CD4-positive, alpha-beta T cell treated with Interleukin-15 for 1 hour (primary cell): ENCODE results near the gene LCN9.

ENCODE experiments used
- DNase-seq: peaks from one replicate; pipeline ENCODE4 v3.0.0-alpha.2; 2020

Gene LCN9

DNA sequence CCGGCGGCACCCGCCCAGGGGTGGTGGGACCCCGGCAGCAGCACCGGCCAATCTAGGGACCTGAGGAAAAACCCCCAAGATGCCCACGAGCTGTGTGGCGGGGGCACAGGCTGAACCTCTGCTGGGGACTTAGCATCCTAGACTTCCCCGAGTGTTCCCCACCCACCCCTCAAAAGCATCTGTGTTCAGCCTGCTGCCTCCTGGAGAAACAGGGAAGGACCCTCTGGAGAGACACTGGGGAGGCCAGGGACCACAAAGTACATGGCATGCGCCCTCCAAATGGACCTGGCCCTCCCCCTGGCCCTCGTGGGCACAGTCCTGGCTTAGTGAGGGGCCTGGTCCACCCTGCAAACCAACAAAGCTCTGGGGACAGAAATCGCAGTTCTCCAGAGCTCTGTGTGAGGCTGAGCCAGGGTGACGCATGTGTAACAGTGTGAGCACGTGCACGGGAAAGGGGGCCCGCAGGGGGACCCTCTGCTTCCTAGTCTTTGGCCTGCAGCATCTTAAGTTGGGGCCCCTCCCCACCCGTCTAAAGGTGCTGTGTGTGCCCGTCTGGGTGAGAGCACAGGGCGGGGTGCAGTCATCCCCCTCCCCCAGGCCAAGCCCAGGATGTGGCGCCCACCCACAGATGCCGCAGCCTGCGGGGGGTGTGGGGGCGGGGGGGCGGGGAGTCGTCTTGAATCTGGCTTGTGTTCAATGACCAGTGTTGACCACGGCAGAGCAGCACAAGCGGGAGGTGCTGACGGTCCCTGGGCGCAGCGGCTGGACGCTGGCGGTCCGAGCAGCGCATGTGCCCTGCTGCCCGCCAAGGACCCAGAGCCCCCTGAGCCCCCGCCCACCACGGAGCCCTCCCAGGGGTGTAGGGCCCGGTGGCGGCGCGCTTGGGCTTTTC lies 38.2 kb downstream of the LCN9 start:
- no peak for DNase-seq

DNA sequence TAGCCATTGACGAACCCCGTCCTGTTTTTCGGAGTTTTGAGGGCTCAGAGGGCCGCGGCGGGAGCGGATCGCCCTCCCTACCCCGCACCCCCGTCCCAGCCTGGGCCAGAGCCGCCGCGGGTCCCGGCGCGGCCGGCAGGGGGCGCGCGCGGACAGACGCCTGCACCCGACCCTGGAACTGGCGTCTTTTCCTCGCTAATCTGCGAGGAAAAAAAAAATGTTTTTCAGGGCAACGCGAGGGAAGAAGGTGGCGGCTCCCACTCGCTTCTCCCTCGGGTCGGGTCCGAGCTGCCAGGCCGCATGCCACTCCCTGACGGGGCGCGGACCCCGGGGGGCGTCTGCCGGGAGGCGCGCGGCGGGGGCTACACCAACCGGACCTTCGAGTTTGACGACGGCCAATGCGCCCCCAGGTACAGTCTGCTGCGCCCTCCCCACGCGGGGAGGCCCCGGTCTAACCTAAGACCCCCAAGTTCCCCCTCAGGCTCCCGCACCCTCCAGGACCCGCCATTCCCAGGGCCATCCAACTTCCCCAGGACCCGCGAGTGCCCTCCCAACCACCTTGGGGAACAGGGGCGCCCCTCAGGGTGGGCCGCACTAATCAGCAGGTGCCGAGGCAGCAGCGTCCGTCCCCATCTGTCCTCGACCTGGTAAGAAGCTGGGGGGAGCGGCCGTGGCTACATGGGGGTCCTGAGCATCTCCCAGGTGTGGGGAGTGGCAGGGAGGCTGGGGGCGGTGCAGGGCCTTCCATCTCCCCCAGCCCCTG lies 39.0 kb downstream of the LCN9 start, which contains the start of gene KCNT1:
KCNT1 (plus strand) TSS at position 227 of the 763 bp plus-strand sequence; CDS start at position 301, 74 bp downstream.
- DNase-seq: no peak

GRCh38 chr9:135703726-135704125 lies 40.6 kb downstream of the LCN9 start:
- DNase-seq: no peak

DNA sequence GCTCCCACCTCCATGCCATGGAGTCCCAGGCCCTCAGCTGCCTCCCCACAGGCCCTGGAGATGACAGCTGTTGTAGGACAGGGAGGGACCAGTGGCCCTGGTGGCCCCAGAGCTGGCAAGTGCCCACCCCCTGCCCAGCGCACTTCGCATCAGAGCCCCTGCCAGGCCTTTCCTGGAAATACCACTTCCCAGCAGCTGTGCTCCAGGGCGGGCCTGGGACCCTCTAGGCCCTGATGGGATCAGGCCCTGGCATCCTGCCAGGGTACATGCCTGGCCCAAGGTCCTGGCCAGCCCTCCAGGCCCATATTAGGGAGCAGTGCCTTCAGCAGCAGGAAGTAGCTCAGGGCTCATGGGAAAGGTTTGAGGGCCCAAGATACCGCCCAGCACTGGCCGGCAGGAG lies 41.4 kb downstream of the LCN9 start:
- DNase-seq: no peak

DNA sequence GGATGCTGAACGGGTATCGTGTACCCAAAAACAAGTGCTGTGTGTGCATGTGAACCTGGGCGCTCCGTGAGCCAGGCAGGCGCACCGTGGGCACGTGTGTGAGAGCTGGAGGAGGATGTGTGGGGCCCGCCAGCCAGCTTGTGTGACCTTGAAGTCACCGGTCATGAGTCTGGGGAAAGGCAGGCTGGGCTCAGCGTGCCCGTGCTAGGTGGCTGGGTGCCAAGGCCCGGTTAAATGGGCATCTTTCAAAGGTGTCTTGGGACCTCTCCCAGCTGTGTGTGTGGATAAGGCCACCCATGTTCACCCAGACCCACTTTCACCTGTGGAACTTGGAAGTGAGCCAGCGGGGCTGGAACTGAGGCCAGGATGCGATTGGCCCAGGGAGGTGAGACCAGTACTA lies 42.3 kb downstream of the LCN9 start:
- DNase-seq: no peak

- no peak for DNase-seq
These were observed 43.2 kb downstream of the LCN9 start for GRCh38 chr9:135706288-135706687.

- no peak for DNase-seq
These were observed 44.4 kb downstream of the LCN9 start for GRCh38 chr9:135707252-135708138.

DNA sequence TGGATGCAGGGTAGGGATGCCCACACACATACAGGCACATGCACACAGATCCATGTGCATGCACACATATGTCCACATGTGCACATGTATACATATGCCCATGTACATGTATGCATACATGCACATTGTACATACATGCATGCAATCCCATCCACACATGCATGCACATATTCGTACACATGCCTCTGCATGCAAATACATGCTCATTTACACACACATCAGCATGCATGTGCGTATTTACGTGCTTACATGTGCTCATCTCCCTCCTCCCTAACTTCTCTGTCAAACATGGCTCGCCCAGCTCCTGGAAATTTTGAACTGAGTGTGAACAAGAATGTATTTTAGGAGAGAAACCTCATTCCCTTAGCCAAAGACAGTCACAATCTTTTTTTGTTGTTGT lies 45.1 kb downstream of the LCN9 start:
- no peak for DNase-seq

GRCh38 chr9:135711391-135711790 lies 48.3 kb downstream of the LCN9 start:
- DNase-seq: no peak

DNA sequence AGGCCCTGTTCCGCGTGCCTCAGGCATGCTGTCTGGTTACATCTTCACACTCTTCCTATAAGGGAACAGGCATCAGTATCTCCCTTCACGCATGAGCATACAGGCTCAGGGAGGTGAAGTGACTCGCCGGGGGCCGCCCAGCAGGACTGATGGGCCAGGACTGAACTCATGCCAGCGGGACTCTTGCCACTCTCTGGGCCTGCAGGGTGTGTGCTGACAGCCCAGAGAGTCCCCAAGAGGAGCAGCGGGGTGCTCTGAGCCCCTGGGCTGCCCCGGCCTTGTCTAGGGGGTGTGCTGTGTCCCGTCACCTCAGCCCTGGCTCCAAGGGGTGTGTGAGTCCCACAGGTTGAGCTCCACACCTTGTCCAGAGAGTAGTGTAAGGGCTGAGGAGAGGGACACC lies 48.8 kb downstream of the LCN9 start:
- DNase-seq: no peak

DNA sequence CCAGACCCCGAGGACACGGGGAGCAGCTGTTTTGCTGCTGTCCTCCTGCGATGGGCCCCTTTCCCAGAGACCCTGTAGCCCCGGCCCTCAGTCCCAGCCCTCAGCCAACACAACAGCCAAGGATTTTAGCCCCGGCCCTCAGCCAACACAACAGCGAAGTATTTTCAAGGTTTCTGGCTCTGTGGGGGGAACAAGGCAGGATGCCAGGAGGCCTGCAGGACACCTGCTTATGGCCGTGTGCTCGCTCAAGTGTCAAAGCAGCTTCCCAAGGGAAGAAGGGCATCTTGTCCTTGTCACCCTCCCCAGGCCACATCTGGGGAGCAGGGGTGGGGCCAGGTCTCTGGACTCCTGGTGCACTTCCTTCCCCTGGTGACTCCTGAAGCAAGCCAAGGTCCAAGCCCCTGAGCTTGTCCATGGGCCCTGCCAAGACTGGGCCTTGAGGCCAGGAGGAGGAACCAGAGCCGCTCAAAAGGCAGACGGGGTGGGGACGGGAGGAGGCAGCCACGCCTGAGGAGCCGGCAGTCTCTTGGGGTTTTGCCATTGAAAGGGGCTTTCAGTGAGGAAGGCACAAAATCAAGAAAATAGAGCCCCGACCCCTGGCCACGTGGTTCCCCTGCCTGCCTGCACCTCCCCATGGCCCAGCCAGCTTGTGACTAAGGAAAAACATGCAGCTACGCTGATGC lies 49.6 kb downstream of the LCN9 start:
- DNase-seq: no peak

DNA sequence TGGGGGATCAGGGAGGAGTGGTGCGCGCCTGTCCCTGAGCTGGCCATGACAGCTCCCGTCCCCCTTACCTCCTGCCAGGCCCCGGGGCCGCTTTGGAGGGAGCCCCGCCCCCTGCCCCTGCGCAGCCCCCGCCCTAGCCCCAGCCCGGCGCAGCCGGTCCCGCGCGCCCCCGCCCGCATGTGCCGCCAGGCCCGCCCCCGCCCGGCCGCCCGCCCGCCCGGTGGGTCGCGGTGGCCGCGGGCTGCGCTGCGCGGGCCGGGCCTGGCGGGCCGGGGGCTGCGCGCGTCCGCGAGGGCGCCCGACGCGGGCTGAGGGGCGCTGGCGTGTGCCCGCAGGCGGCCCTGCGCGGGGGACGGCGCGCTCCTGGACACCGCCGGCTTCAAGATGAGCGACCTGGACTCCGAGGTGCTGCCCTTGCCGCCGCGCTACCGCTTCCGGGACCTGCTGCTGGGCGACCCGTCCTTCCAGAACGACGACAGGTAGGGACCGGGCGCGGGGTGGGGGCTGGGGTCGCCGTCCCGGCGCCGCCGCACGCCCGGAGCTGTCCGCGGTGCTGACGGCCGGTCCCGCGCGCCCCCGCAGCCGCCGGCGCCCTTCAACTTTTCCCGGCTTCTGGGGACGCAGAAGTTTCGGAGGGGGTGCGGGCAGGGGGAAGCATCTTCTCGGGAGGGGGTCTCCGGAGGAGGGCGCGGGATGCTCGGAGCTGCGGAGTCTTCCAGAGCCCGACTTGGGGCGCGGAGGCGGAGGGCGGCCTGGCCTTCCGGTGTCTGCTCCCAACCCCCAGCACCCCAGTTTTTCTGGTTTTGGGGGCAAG lies 51.3 kb downstream of the LCN9 start:
- DNase-seq: no peak

DNA sequence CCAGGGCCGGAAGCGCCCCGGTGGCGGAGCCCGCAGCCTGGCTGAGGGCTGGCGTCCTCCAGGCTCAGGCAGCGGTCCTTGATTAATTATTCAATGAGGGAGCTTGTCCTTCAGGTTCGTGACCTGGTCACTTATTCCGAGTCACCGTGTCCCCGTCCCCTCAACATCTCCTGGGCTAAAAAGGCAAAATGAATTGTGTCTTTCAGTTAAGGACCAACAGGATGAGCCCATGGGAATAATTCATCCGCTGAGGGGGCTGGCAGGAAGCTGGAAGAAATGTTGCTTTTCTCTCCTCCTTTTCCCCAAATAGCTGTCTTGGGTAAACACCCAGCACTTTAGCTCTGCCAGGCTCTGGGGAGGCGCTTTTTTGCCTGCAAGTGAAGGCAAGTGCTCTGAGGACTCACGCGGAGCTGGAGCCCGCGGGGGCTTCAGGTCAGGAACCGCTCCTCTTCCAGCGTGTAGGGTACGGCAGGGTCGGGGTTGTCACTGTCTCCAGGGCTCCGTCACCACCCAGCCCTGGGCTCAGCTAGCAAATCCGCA lies 52.0 kb downstream of the LCN9 start:
- no peak for DNase-seq

DNA sequence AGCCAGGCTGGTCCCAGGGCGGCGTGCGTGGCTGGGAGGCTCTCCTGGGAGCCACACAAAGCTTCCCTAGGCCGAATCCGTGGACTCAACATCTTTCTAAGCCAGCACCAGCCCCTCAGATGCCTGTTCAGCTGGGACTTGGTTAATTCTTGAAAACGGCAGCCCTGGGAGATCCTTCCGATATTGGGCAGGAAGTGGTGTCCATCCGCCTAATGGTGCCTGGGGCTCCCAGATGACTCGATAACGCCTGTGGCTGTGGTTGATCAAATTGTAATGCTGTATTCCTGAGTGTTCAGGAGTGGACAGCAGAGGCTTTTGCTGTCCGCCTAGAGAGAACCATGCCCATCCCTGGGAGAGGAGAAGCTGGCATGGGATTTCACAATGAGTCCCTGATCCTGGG lies 52.9 kb downstream of the LCN9 start:
- no peak for DNase-seq
